Peyer's patch (tissue), 4 donors: ENCODE measurements around the gene ITIH4. TPM values are rescaled to one million over a fixed set of nuclear protein-coding genes. Genes with fewer than 3 reads are reported as not detected.
A peak's percentile ranks its signal among the peaks of the same experiment; 100 is the strongest.

Source experiments
- DNase-seq, 3 donors: peaks; one replicate each; pipeline ENCODE4 v3.0.0-alpha.2; 2017 to 2019
- H3K27ac ChIP-seq, 4 donors: fragments of 200-600 bp; sonication (generic); one replicate each; pipeline ENCODE4 v1.5.1; 2016 to 2019
- H3K27me3 ChIP-seq, 2 donors: fragments of 200-600 bp; sonication (generic); one replicate each; pipeline ENCODE4 v1.5.1; 2019
- H3K36me3 ChIP-seq, 3 donors: fragments of 200-600 bp; sonication (generic); one replicate each; pipeline ENCODE4 v1.5.1; 2016 to 2019
- H3K4me1 ChIP-seq, 4 donors: fragments of 200-600 bp; sonication (generic); one replicate each; pipeline ENCODE4 v1.5.1; 2016 to 2019
- H3K4me3 ChIP-seq, 4 donors: fragments of 200-600 bp; sonication (generic); 1 replicate in 3 of 4; 2 replicates in 1 of 4; pipeline ENCODE4 v1.5.1; 2016 to 2019; ENCODE audit warnings: mild to moderate bottlenecking in 1 of 4
- H3K9me3 ChIP-seq, 4 donors: fragments of 200-600 bp; sonication (generic); one replicate each; pipeline ENCODE4 v1.5.1; 2016 to 2019; ENCODE audit warnings: mild to moderate bottlenecking in 1 of 4
- POLR2A ChIP-seq, 2 donors: fragments of 450-650 bp; IDR thresholded peaks; one replicate each; pipeline ENCODE4 v1.5.1; 2017; ENCODE audit warnings: antibody characterized with exemption in 2 of 2, mild to moderate bottlenecking in 2 of 2, moderate library complexity in 2 of 2
- total RNA-seq, 4 donors: library from RNA; depleted of rRNA; stranded (reverse); fragments of >200 nt; gene quantifications; one replicate each; pipeline ENCODE4 v1.1.0, GENCODE V29; 2016
- TF ChIP-seq, protein P1 (sequence below), 6 experiments: fragments of 450-650 bp in 4 of 6; fragments of 200-600 bp in 2 of 6; sonication (generic) in 1 of 6; IDR thresholded peaks; one replicate each; pipeline ENCODE4 v1.5.1; 2017 to 2019; ENCODE audit warnings: antibody characterized with exemption in 6 of 6, mild to moderate bottlenecking in 3 of 6, moderate library complexity in 1 of 6

ITIH4 gene
- total RNA-seq, 4 donors from 2014 or later: 1.1 to 19.8 (median 1.9) TPM

- TF ChIP-seq POLR2A (IDR thresholded peaks at IDR 0.05): no peak
- TF ChIP-seq, protein P1, sequence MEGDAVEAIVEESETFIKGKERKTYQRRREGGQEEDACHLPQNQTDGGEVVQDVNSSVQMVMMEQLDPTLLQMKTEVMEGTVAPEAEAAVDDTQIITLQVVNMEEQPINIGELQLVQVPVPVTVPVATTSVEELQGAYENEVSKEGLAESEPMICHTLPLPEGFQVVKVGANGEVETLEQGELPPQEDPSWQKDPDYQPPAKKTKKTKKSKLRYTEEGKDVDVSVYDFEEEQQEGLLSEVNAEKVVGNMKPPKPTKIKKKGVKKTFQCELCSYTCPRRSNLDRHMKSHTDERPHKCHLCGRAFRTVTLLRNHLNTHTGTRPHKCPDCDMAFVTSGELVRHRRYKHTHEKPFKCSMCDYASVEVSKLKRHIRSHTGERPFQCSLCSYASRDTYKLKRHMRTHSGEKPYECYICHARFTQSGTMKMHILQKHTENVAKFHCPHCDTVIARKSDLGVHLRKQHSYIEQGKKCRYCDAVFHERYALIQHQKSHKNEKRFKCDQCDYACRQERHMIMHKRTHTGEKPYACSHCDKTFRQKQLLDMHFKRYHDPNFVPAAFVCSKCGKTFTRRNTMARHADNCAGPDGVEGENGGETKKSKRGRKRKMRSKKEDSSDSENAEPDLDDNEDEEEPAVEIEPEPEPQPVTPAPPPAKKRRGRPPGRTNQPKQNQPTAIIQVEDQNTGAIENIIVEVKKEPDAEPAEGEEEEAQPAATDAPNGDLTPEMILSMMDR (IDR thresholded peaks at IDR 0.05): no peak
- Histone ChIP-seq H3K27ac (no peak overlapping the region), H3K4me1 (peaks cover 0 to 6% (median 0%) of the 10 kb centered on the region in 4 donors), H3K4me3 (no peak overlapping the region), H3K27me3 (no peaks in the 10 kb centered on the region), H3K9me3 (no peaks in the 10 kb centered on the region), H3K36me3 (no peaks in the 10 kb centered on the region)
- peak in 2 of 3 donors; percentile 16 to 51 for DNase-seq
Observed at GRCh38 chr3:52838561-52839267, 8.2 kb upstream of the ITIH4 start.

- Histone ChIP-seq H3K27me3 (no peaks in the 10 kb centered on the region), H3K9me3 (no peaks in the 10 kb centered on the region), H3K4me1 (peaks cover 0 to 6% (median 0%) of the 10 kb centered on the region in 4 donors), H3K36me3 (no peaks in the 10 kb centered on the region), H3K27ac (no peak overlapping the region), H3K4me3 (no peak overlapping the region)
- DNase-seq: no peak
- TF ChIP-seq, protein P1 (IDR thresholded peaks at IDR 0.05): no peak
- TF ChIP-seq POLR2A (IDR thresholded peaks at IDR 0.05): no peak
Observed at GRCh38 chr3:52836986-52837385, 6.5 kb upstream of the ITIH4 start.

- Histone ChIP-seq H3K9me3 (no peaks in the 10 kb centered on the region), H3K36me3 (no peaks in the 10 kb centered on the region), H3K4me3 (no peak overlapping the region), H3K4me1 (peaks cover 0 to 6% (median 0%) of the 10 kb centered on the region in 4 donors), H3K27me3 (no peaks in the 10 kb centered on the region), H3K27ac (no peak overlapping the region)
- no peak for DNase-seq
- TF ChIP-seq, protein P1 (IDR thresholded peaks at IDR 0.05): no peak
- TF ChIP-seq POLR2A (IDR thresholded peaks at IDR 0.05): no peak
Observed at GRCh38 chr3:52836471-52836845, 6.0 kb upstream of the ITIH4 start.

DNA sequence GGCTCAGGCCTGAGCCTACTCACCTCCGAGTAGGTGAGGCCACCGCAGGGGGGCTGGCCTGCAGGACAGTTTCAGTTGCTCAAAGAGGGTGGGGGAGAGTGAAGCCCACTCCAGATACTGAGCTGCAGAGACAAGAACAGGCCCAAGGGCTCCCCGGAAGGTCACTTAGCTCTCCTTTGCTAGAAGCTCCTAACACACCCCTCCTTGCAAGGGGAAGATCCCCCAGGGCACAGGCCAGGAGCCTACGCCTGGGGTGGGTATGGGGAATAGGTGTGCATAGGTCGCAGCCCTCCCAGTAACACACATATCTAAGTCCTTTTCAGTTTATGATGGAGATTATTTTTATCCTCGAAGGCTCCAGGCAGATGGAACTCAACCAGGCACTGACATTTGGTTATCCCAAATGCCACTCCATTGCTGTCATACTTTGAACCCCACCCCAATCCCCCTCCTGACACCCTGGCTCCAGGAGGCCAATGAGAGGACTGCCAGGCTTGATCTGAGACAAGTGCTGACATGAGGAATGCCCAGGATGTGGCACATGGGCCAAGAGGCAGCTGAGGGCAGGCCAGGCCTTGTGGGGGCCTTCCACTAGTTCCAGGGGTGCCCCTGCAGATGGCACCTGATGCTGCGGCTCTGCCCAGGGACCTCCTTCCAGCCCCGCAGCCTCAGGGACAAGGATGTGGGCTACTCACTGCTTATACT lies 5.4 kb upstream of the ITIH4 start:
- no peaks in the 10 kb centered on the region for H3K9me3 ChIP-seq
- no peaks in the 10 kb centered on the region for H3K36me3 ChIP-seq
- no peak overlapping the region for H3K4me3 ChIP-seq
- no peak overlapping the region for H3K27ac ChIP-seq
- no peaks in the 10 kb centered on the region for H3K27me3 ChIP-seq
- TF ChIP-seq, protein P1 (IDR thresholded peaks at IDR 0.05): no peak
- TF ChIP-seq POLR2A (IDR thresholded peaks at IDR 0.05): no peak
- H3K4me1 ChIP-seq: peaks cover 0 to 6% (median 0%) of the 10 kb centered on the region in 4 donors
- DNase-seq: no peak

- no peak for DNase-seq
- TF ChIP-seq, protein P1 (IDR thresholded peaks at IDR 0.05): no peak
- TF ChIP-seq POLR2A (IDR thresholded peaks at IDR 0.05): no peak
- no peak within 1 kb of the TSS for H3K4me3 ChIP-seq
- H3K27me3 ChIP-seq: no peaks in the 10 kb centered on the region
- H3K9me3 ChIP-seq: no peaks in the 10 kb centered on the region
- H3K4me1 ChIP-seq: peaks cover 0 to 6% (median 0%) of the 10 kb centered on the region in 4 donors
- H3K36me3 ChIP-seq: no peaks in the 10 kb centered on the region
- peak within 1 kb of the TSS in 1 of 4 donors; percentile 46 for H3K27ac ChIP-seq
Observed at GRCh38 chr3:52834871-52835501, 4.5 kb upstream of the ITIH4 start, which contains the start of gene MUSTN1. Gene MUSTN1, minus strand, starts transcription at chr3:52835019. Its CDS starts 71 bp downstream, at chr3:52834948.
